ENCODE data around the gene NHERF1. TPM values are rescaled to one million over a fixed set of nuclear protein-coding genes. Genes with fewer than 3 reads are reported as not detected.

The NHERF1 gene
- total and polyA plus RNA-seq, 2 donors (not counting 3 experiments of a cell fraction or from before 2014, with no cell fraction given): 24.4 to 26.9 TPM

GRCh38 chr17:74725111-74725510 is 23.3 kb upstream of the NHERF1 start:
- H3K79me2 ChIP-seq (ENCODE audit: control insufficient read depth, insufficient read depth, low read length): no peaks in the 10 kb centered on the region
- intact Hi-C loops (cut with micrococcal nuclease) (no loop called here), dilution Hi-C loops (cut with MboI; ENCODE audit: extremely low pct_ligation_motif_present, low sequenced_read_pairs) (no loop called here)
- TF ChIP-seq EZH2 (IDR thresholded peaks at IDR 0.05; ENCODE audit: borderline replicate concordance, low read depth, low read length, severe bottlenecking): no peak
- H3K27me3 ChIP-seq (ENCODE audit: control insufficient read depth in 2 of 2, insufficient read depth in 2 of 2, low read length in 2 of 2): no peaks in the 10 kb centered on the region
- no peak overlapping the region for H3K4me3 ChIP-seq (replicated peaks in 1 of 3; ENCODE audit: insufficient read depth in 1 of 3, low read depth in 1 of 3, low read length in 3 of 3)
- no TSS peak for BruUV-seq (replicated peaks)
- H4K20me1 ChIP-seq (replicated peaks; ENCODE audit: control insufficient read depth, extremely low read depth, insufficient read depth, low read length): no peaks in the 10 kb centered on the region
- H3K4me1 ChIP-seq (ENCODE audit: control insufficient read depth, extremely low read depth, insufficient read depth, low read length): no peaks in the 10 kb centered on the region
- ChIA-PET CTCF (interaction anchor here (1.2 kb wide), 1 partner anchor 46 kb away, joined by 3 read pairs; no protein-coding TSS in a partner anchor), POLR2A (no interaction called here)
- H2AFZ ChIP-seq (ENCODE audit: low read depth, low read length): no peak overlapping the region
- no peak overlapping the region for H3K4me2 ChIP-seq (ENCODE audit: insufficient read depth, low read length)
- H3K9me3 ChIP-seq (replicated peaks; ENCODE audit: control insufficient read depth, insufficient read depth, low read length): no peaks in the 10 kb centered on the region
- no peaks in the 10 kb centered on the region for H3K36me3 ChIP-seq (ENCODE audit: control insufficient read depth in 2 of 2, extremely low read depth in 1 of 2, insufficient read depth in 2 of 2, low read length in 2 of 2)
- H3K9me1 ChIP-seq (replicated peaks; ENCODE audit: control insufficient read depth, extremely low read depth, insufficient read depth, low read length): no peaks in the 10 kb centered on the region
- FAIRE-seq (no peak), DNase-seq (ENCODE audit: low read depth, low spot score) (no peak)
- no peak overlapping the region for H3K27ac ChIP-seq (ENCODE audit: insufficient read depth, low read depth, low read length)
- no peak overlapping the region for H3K9ac ChIP-seq (replicated peaks; ENCODE audit: extremely low read depth, insufficient read depth, low read length)

DNA sequence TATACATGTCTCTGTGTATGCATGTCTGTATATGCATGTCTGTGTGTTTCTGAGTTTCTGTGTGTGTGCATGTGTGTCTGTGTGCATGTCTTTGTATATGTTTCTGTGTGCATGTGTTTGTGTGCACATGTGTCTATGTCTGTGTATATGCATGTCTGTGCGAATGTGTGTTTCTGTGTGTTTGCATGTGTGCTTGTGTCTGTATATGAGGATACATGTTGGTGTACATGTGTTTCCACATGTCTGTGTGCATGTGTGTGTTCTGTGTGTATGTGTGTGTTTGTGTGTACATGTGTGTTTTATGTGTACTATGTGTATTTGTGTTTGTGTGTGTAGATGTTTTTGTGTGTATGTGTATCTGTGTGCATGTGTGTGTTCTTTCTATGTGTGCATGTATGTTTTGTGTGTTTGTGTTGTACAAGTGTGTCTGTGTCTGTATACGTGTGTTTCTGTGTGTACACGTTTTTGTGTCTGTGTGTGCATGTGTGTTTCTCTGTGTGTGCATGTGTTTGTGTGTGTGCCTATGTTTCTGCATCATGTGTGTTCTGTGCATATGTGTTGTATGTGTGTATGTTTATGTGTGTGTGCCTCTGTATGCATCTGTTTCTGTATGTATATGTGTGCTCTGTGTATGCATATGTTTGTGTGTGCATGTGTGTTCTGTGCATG is 20.3 kb upstream of the NHERF1 start:
- TF ChIP-seq MAX (IDR thresholded peaks at IDR 0.05; ENCODE audit: insufficient read depth, insufficient read length) (no peak), CTCF (IDR thresholded peaks at IDR 0.05; ENCODE audit: extremely low read depth in 1 of 2, insufficient read depth in 1 of 2, low read depth in 1 of 2, low read length in 2 of 2) (no peak), POLR2AphosphoS5 (IDR thresholded peaks at IDR 0.05; ENCODE audit: insufficient read depth, low read depth, low read length) (no peak), FOS (IDR thresholded peaks at IDR 0.05; ENCODE audit: borderline replicate concordance, insufficient read depth, low read length) (no peak), EZH2 (IDR thresholded peaks at IDR 0.05; ENCODE audit: borderline replicate concordance, low read depth, low read length, severe bottlenecking) (no peak), JUN (IDR thresholded peaks at IDR 0.05; ENCODE audit: borderline replicate concordance, insufficient read depth, insufficient read length, low read depth) (no peak), GATA2 (IDR thresholded peaks at IDR 0.05; ENCODE audit: insufficient read depth, insufficient read length, low read depth, low read length) (no peak), POLR2A (IDR thresholded peaks at IDR 0.05; ENCODE audit: low read depth, low read length) (no peak), MYC (IDR thresholded peaks at IDR 0.05; ENCODE audit: low read depth, low read length) (no peak)
- DNase-seq (ENCODE audit: low read depth, low spot score): no peak
- dilution Hi-C loops (cut with MboI; ENCODE audit: extremely low pct_ligation_motif_present, low sequenced_read_pairs): no loop called here
- H3K4me1 ChIP-seq (ENCODE audit: control insufficient read depth, extremely low read depth, insufficient read depth, low read length): no peaks in the 10 kb centered on the region
- intact Hi-C loops (cut with micrococcal nuclease): no loop called here
- H3K9ac ChIP-seq (replicated peaks; ENCODE audit: extremely low read depth, insufficient read depth, low read length): no peak overlapping the region
- no peaks in the 10 kb centered on the region for H3K79me2 ChIP-seq (ENCODE audit: control insufficient read depth, insufficient read depth, low read length)
- no peaks in the 10 kb centered on the region for H3K27me3 ChIP-seq (ENCODE audit: control insufficient read depth in 2 of 2, insufficient read depth in 2 of 2, low read length in 2 of 2)
- ChIA-PET CTCF (no interaction called here), POLR2A (no interaction called here)
- H2AFZ ChIP-seq (ENCODE audit: low read depth, low read length): no peak overlapping the region
- no peaks in the 10 kb centered on the region for H4K20me1 ChIP-seq (replicated peaks; ENCODE audit: control insufficient read depth, extremely low read depth, insufficient read depth, low read length)
- no peaks in the 10 kb centered on the region for H3K9me1 ChIP-seq (replicated peaks; ENCODE audit: control insufficient read depth, extremely low read depth, insufficient read depth, low read length)
- H3K4me3 ChIP-seq (replicated peaks in 1 of 3; ENCODE audit: insufficient read depth in 1 of 3, low read depth in 1 of 3, low read length in 3 of 3): no peak overlapping the region
- BruUV-seq (replicated peaks): no TSS peak
- no peaks in the 10 kb centered on the region for H3K36me3 ChIP-seq (ENCODE audit: control insufficient read depth in 2 of 2, extremely low read depth in 1 of 2, insufficient read depth in 2 of 2, low read length in 2 of 2)
- no peak overlapping the region for H3K27ac ChIP-seq (ENCODE audit: insufficient read depth, low read depth, low read length)
- no peak overlapping the region for H3K4me2 ChIP-seq (ENCODE audit: insufficient read depth, low read length)
- no peak for FAIRE-seq
- no peaks in the 10 kb centered on the region for H3K9me3 ChIP-seq (replicated peaks; ENCODE audit: control insufficient read depth, insufficient read depth, low read length)
